IPS-18c (cell line): ENCODE data around the gene CRY2.
A peak's percentile ranks its signal among the peaks of the same experiment; 100 is the strongest.

Experiments
- H3K4me3 ChIP-seq: 2 replicates; pipeline ENCODE4 v1.7.0; 2013; ENCODE audit warnings: low read depth, mild to moderate bottlenecking, low read length, moderate library complexity; ENCODE audit not compliant: insufficient read depth
- H3K9me3 ChIP-seq: one replicate; pipeline ENCODE4 v1.6.1; 2013; ENCODE audit warnings: mild to moderate bottlenecking, low read length, moderate library complexity; ENCODE audit not compliant: control insufficient read depth, insufficient read depth

CRY2 gene

GRCh38 chr11:45917623-45918330 is 70.5 kb downstream of the CRY2 start, which contains the start of gene PEX16:
TSS of gene PEX16 (minus strand) at chr11:45917877. CDS start at chr11:45917811, 66 bp downstream.
- Histone ChIP-seq H3K4me3 (peak within 1 kb of the TSS; percentile 67), H3K9me3 (no peaks in the 10 kb centered on the region)

- Histone ChIP-seq H3K4me3 (peak overlapping the region; percentile 67), H3K9me3 (no peaks in the 10 kb centered on the region)
Measured at GRCh38 chr11:45918331-45918941, 71.2 kb downstream of the CRY2 start.

- Histone ChIP-seq H3K4me3 (peak overlapping the region; percentile 67; the same call in 1 of the 2 replicates), H3K9me3 (no peaks in the 10 kb centered on the region)
Measured at GRCh38 chr11:45918962-45919675, 71.8 kb downstream of the CRY2 start.

GRCh38 chr11:45919806-45920530 is 72.7 kb downstream of the CRY2 start:
- peak overlapping the region; percentile 24; the same call in 1 of the 2 replicates for H3K4me3 ChIP-seq
- no peaks in the 10 kb centered on the region for H3K9me3 ChIP-seq

GRCh38 chr11:45920531-45921477 is 73.5 kb downstream of the CRY2 start:
- peak overlapping the region; percentile 24 for H3K4me3 ChIP-seq
- no peaks in the 10 kb centered on the region for H3K9me3 ChIP-seq

GRCh38 chr11:45921561-45922424 is 74.5 kb downstream of the CRY2 start:
- H3K4me3 ChIP-seq, result peak overlapping the region; percentile 65
- H3K9me3 ChIP-seq, result no peaks in the 10 kb centered on the region

GRCh38 chr11:45922425-45923082 is 75.3 kb downstream of the CRY2 start, which contains the start of gene LARGE2:
TSS of gene LARGE2 (plus strand) at chr11:45922656. CDS start at chr11:45922883, 227 bp downstream.
- Histone ChIP-seq H3K4me3 (peak within 1 kb of the TSS; percentile 65), H3K9me3 (no peaks in the 10 kb centered on the region)

- Histone ChIP-seq H3K4me3 (no peak overlapping the region), H3K9me3 (no peaks in the 10 kb centered on the region)
Measured at GRCh38 chr11:45924036-45924915, 77.0 kb downstream of the CRY2 start.

GRCh38 chr11:45924927-45925326 is 77.7 kb downstream of the CRY2 start:
- Histone ChIP-seq H3K4me3 (no peak overlapping the region), H3K9me3 (no peaks in the 10 kb centered on the region)

GRCh38 chr11:45925550-45925949 is 78.3 kb downstream of the CRY2 start:
- H3K9me3 ChIP-seq, result no peaks in the 10 kb centered on the region
- H3K4me3 ChIP-seq, result no peak overlapping the region

GRCh38 chr11:45926001-45926401 is 78.7 kb downstream of the CRY2 start:
- Histone ChIP-seq H3K9me3 (no peaks in the 10 kb centered on the region), H3K4me3 (no peak overlapping the region)

GRCh38 chr11:45926536-45927331 is 79.5 kb downstream of the CRY2 start:
- Histone ChIP-seq H3K9me3 (no peaks in the 10 kb centered on the region), H3K4me3 (no peak overlapping the region)

- no peaks in the 10 kb centered on the region for H3K9me3 ChIP-seq
- no peak overlapping the region for H3K4me3 ChIP-seq
Measured at GRCh38 chr11:45927332-45927683, 80.0 kb downstream of the CRY2 start.
